Measurements from ENCODE around the gene TSPAN13. TPM values are rescaled to one million over a fixed set of nuclear protein-coding genes. Genes with fewer than 3 reads are reported as not detected.

TSPAN13 gene
- total RNA-seq, 2 experiments from 2014 or later: 0.63 to 0.90 TPM

GRCh38 chr7:16804674-16805439 is 51.3 kb downstream of the TSPAN13 start, which contains the start of gene AGR2:
AGR2 (minus strand) TSS chr7:16804999; CDS start chr7:16801796, 3,203 bp downstream.
- ChIA-PET POLR2A (no interaction called here), CTCF (no interaction called here)

GRCh38 chr7:16805441-16805840 is 51.9 kb downstream of the TSPAN13 start:
- POLR2A ChIA-PET: no interaction called here

GRCh38 chr7:16810112-16810511 is 56.6 kb downstream of the TSPAN13 start:
- ChIA-PET POLR2A (no interaction called here), CTCF (interaction anchor here (1.0 kb wide), 1 partner anchor 16 kb away, joined by 3 read pairs; no protein-coding TSS in a partner anchor)

More at GRCh38 chr7:16805441-16805840, 51.9 kb downstream of the TSPAN13 start:
- CTCF ChIA-PET: no interaction called here

- ChIA-PET POLR2A (no interaction called here), CTCF (interaction anchor here (1.0 kb wide), 1 partner anchor 16 kb away, joined by 3 read pairs; no protein-coding TSS in a partner anchor)
Measured at GRCh38 chr7:16810573-16810972, 57.0 kb downstream of the TSPAN13 start.

GRCh38 chr7:16811551-16811950 is 58.0 kb downstream of the TSPAN13 start:
- POLR2A ChIA-PET: no interaction called here
- CTCF ChIA-PET: no interaction called here

- POLR2A ChIA-PET: no interaction called here
- CTCF ChIA-PET: no interaction called here
Measured at GRCh38 chr7:16812542-16813231, 59.1 kb downstream of the TSPAN13 start.

GRCh38 chr7:16813232-16813616 is 59.7 kb downstream of the TSPAN13 start:
- CTCF ChIA-PET: no interaction called here
- POLR2A ChIA-PET: interaction anchor here (0.6 kb wide), 1 partner anchor 194 kb away, joined by 4 read pairs; no protein-coding TSS in a partner anchor

- ChIA-PET CTCF (no interaction called here), POLR2A (no interaction called here)
Measured at GRCh38 chr7:16815001-16815400, 61.4 kb downstream of the TSPAN13 start.

GRCh38 chr7:16816824-16817223 is 63.3 kb downstream of the TSPAN13 start:
- ChIA-PET POLR2A (no interaction called here), CTCF (no interaction called here)

GRCh38 chr7:16817536-16817935 is 64.0 kb downstream of the TSPAN13 start:
- CTCF ChIA-PET: no interaction called here
- POLR2A ChIA-PET: no interaction called here

- ChIA-PET CTCF (no interaction called here), POLR2A (no interaction called here)
Measured at GRCh38 chr7:16818732-16819131, 65.2 kb downstream of the TSPAN13 start.

GRCh38 chr7:16822029-16822428 is 68.5 kb downstream of the TSPAN13 start:
- POLR2A ChIA-PET: no interaction called here
- CTCF ChIA-PET: no interaction called here

- ChIA-PET CTCF (interaction anchor here (0.5 kb wide), 1 partner anchor 157 kb away, joined by 5 read pairs; no protein-coding TSS in a partner anchor), POLR2A (no interaction called here)
Measured at GRCh38 chr7:16826060-16826459, 72.5 kb downstream of the TSPAN13 start.

- CTCF ChIA-PET: no interaction called here
- POLR2A ChIA-PET: no interaction called here
Measured at GRCh38 chr7:16833373-16833772, 79.8 kb downstream of the TSPAN13 start.

Other genes with a start within 250 kb of the TSPAN13 start
- gene LRRC72, start 226.9 kb upstream of the TSPAN13 start, total RNA-seq: not detected
- gene ANKMY2, start 108.0 kb upstream of the TSPAN13 start, total RNA-seq: 10 to 100 TPM; 10.2 to 11.0 TPM
- gene BZW2, start 107.6 kb upstream of the TSPAN13 start, total RNA-seq: 100 to 1,000 TPM; 146 to 147 TPM
- gene AGR2, start 51.2 kb downstream of the TSPAN13 start, total RNA-seq: not detected
- not detected for gene AGR3, start 128.2 kb downstream of the TSPAN13 start, total RNA-seq

Measured in activated CD8-positive, alpha-beta memory T cell treated with anti-CD3 and anti-CD28 coated beads for 36 hours (primary cell).